ENCODE results near the gene TADA2B. TPM values are rescaled to one million over a fixed set of nuclear protein-coding genes. Genes with fewer than 3 reads are reported as not detected.

The TADA2B gene
- total and polyA plus RNA-seq, 2 experiments from 2014 or later: 3.6 to 11.4 TPM

DNA sequence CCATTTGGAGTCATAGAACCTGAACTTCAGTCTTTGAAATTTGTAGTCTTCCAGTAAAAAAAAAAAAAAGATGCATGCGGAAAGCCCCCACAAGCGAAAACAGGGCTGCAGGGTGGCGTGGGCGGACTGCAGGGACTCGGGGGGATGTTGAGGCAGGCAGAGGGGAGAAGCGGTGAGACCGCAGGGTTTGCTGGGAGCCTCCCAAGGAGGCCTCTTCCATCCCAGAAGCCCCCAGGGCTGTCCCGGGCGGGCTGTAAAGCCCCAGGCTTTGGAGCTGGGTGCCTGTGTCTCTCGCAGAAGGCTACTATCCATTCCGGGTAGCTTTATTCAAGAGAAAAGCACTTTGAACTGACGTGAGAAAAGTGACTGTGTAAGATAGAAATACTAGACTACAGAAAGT is 46.7 kb upstream of the TADA2B start (continued):
- TF ChIP-seq, protein P1, sequence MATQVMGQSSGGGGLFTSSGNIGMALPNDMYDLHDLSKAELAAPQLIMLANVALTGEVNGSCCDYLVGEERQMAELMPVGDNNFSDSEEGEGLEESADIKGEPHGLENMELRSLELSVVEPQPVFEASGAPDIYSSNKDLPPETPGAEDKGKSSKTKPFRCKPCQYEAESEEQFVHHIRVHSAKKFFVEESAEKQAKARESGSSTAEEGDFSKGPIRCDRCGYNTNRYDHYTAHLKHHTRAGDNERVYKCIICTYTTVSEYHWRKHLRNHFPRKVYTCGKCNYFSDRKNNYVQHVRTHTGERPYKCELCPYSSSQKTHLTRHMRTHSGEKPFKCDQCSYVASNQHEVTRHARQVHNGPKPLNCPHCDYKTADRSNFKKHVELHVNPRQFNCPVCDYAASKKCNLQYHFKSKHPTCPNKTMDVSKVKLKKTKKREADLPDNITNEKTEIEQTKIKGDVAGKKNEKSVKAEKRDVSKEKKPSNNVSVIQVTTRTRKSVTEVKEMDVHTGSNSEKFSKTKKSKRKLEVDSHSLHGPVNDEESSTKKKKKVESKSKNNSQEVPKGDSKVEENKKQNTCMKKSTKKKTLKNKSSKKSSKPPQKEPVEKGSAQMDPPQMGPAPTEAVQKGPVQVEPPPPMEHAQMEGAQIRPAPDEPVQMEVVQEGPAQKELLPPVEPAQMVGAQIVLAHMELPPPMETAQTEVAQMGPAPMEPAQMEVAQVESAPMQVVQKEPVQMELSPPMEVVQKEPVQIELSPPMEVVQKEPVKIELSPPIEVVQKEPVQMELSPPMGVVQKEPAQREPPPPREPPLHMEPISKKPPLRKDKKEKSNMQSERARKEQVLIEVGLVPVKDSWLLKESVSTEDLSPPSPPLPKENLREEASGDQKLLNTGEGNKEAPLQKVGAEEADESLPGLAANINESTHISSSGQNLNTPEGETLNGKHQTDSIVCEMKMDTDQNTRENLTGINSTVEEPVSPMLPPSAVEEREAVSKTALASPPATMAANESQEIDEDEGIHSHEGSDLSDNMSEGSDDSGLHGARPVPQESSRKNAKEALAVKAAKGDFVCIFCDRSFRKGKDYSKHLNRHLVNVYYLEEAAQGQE (IDR thresholded peaks at IDR 0.05; ENCODE audit: unreplicated experiment): no peak

DNA sequence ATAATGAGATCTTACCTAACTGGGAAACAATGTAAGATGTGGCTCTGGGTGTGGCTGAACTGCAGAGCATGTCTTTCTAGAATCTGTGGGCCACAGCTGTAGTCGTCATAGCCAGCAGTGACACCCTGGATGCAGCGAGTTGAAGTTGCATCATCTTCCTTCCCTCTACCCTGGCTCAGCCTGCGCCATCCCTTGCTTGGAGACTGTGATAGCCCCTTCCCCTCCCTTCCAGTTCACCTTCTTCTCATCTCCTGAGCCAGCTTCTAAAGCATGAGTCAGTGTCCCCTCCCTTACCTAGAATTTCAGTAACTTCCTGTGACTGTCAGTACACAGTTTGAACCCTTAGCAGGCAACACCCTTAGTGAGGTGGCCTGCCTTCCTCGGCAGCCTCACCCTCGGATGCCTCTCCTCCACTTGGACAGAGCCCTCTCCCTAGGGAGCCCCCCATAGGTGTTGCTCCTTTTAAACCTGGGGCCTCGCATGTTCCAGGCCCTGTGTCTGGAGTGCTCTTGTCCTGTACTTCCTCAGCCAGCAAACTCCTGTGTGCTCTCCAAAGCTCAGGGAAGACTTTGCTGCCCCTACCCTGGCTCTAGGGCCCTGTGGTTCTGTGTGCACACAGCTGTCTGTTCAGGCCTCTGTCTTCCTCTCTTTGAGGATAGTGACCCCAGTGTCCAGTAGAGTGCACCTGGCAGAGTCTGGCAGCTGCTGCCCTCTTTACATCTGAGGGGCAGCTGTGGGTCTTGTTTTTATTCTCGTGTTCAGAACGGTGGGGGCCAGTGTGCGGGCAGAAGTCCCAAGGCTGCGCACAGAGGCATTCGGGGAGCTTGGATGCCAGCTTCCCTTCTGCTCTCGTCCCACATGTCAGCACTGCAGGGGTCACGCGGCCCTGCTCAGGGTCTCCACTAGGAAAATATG is 43.7 kb upstream of the TADA2B start:
- Mint-ChIP-seq H3K9me3 (no peaks in the 10 kb centered on the region), H3K27ac (peak overlapping the region; percentile 43; the same call in 1 of the 2 replicates), H3K36me3 (ENCODE audit: low read depth) (peaks cover 84% of the 10 kb centered on the region), H3K4me3 (no peak overlapping the region), H3K27me3 (ENCODE audit: insufficient read depth, low read depth, poor library complexity) (peaks cover 4% of the 10 kb centered on the region), H3K4me1 (no peaks in the 10 kb centered on the region)
- Histone ChIP-seq H3K27me3 (ENCODE audit: insufficient read depth) (no peaks in the 10 kb centered on the region), H3K4me1 (ENCODE audit: insufficient read depth) (no peaks in the 10 kb centered on the region), H3K9me2 (ENCODE audit: insufficient read depth) (no peaks in the 10 kb centered on the region), H3K36me3 (ENCODE audit: insufficient read depth) (peaks cover 30% of the 10 kb centered on the region), H4K20me1 (replicated peaks; ENCODE audit: insufficient read depth) (peaks cover 23% of the 10 kb centered on the region), H2AFZ (no peak overlapping the region), H3K79me2 (replicated peaks; ENCODE audit: insufficient read depth) (peaks cover 10% of the 10 kb centered on the region), H3F3A (replicated peaks; ENCODE audit: low read depth) (no peaks in the 10 kb centered on the region), H3K4me2 (no peak overlapping the region), H3K27ac (ENCODE audit: low read depth) (no peak overlapping the region), H3K4me3 (no peak overlapping the region)
- ATAC-seq (no peak), DNase-seq (ENCODE audit: low spot score) (no peak)
- TF ChIP-seq CREB1 (CRISPR knock-in tag; IDR thresholded peaks at IDR 0.05; ENCODE audit: low read depth) (no peak), ZNF114 (CRISPR knock-in tag; IDR thresholded peaks at IDR 0.05) (no peak), EZH2 (IDR thresholded peaks at IDR 0.05; ENCODE audit: low read depth, unreplicated experiment) (no peak), ZNF331 (CRISPR knock-in tag; IDR thresholded peaks at IDR 0.05; ENCODE audit: low read depth) (no peak), NANOG (IDR thresholded peaks at IDR 0.05; ENCODE audit: borderline replicate concordance) (no peak), JUNB (IDR thresholded peaks at IDR 0.05; ENCODE audit: unreplicated experiment) (no peak)
- TF ChIP-seq, protein P2, sequence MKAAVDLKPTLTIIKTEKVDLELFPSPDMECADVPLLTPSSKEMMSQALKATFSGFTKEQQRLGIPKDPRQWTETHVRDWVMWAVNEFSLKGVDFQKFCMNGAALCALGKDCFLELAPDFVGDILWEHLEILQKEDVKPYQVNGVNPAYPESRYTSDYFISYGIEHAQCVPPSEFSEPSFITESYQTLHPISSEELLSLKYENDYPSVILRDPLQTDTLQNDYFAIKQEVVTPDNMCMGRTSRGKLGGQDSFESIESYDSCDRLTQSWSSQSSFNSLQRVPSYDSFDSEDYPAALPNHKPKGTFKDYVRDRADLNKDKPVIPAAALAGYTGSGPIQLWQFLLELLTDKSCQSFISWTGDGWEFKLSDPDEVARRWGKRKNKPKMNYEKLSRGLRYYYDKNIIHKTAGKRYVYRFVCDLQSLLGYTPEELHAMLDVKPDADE (IDR thresholded peaks at IDR 0.05): no peak
- TF ChIP-seq, protein P3, sequence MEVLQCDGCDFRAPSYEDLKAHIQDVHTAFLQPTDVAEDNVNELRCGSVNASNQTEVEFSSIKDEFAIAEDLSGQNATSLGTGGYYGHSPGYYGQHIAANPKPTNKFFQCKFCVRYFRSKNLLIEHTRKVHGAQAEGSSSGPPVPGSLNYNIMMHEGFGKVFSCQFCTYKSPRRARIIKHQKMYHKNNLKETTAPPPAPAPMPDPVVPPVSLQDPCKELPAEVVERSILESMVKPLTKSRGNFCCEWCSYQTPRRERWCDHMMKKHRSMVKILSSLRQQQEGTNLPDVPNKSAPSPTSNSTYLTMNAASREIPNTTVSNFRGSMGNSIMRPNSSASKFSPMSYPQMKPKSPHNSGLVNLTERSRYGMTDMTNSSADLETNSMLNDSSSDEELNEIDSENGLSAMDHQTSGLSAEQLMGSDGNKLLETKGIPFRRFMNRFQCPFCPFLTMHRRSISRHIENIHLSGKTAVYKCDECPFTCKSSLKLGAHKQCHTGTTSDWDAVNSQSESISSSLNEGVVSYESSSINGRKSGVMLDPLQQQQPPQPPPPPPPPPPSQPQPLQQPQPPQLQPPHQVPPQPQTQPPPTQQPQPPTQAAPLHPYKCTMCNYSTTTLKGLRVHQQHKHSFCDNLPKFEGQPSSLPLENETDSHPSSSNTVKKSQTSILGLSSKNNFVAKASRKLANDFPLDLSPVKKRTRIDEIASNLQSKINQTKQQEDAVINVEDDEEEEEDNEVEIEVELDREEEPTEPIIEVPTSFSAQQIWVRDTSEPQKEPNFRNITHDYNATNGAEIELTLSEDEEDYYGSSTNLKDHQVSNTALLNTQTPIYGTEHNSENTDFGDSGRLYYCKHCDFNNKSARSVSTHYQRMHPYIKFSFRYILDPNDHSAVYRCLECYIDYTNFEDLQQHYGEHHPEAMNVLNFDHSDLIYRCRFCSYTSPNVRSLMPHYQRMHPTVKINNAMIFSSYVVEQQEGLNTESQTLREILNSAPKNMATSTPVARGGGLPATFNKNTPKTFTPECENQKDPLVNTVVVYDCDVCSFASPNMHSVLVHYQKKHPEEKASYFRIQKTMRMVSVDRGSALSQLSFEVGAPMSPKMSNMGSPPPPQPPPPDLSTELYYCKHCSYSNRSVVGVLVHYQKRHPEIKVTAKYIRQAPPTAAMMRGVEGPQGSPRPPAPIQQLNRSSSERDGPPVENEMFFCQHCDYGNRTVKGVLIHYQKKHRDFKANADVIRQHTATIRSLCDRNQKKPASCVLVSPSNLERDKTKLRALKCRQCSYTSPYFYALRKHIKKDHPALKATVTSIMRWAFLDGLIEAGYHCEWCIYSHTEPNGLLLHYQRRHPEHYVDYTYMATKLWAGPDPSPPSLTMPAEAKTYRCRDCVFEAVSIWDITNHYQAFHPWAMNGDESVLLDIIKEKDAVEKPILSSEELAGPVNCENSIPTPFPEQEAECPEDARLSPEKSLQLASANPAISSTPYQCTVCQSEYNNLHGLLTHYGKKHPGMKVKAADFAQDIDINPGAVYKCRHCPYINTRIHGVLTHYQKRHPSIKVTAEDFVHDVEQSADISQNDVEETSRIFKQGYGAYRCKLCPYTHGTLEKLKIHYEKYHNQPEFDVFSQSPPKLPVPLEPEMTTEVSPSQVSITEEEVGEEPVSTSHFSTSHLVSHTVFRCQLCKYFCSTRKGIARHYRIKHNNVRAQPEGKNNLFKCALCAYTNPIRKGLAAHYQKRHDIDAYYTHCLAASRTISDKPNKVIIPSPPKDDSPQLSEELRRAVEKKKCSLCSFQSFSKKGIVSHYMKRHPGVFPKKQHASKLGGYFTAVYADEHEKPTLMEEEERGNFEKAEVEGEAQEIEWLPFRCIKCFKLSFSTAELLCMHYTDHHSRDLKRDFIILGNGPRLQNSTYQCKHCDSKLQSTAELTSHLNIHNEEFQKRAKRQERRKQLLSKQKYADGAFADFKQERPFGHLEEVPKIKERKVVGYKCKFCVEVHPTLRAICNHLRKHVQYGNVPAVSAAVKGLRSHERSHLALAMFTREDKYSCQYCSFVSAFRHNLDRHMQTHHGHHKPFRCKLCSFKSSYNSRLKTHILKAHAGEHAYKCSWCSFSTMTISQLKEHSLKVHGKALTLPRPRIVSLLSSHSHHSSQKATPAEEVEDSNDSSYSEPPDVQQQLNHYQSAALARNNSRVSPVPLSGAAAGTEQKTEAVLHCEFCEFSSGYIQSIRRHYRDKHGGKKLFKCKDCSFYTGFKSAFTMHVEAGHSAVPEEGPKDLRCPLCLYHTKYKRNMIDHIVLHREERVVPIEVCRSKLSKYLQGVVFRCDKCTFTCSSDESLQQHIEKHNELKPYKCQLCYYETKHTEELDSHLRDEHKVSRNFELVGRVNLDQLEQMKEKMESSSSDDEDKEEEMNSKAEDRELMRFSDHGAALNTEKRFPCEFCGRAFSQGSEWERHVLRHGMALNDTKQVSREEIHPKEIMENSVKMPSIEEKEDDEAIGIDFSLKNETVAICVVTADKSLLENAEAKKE (CRISPR knock-in tag; IDR thresholded peaks at IDR 0.05): no peak
- TF ChIP-seq, protein P1 (IDR thresholded peaks at IDR 0.05; ENCODE audit: unreplicated experiment): no peak

Measured in GM23338 (cell line).